Kidney (tissue), 14 donors: Measurements from ENCODE around the gene GFRAL. TPM values are rescaled to one million over a fixed set of nuclear protein-coding genes. Genes with fewer than 3 reads are reported as not detected.

Experiments used
- DNase-seq, 5 donors: peaks; one replicate each; pipeline ENCODE4 v3.0.0-alpha.2; 2013 to 2020
- FAIRE-seq: peaks from 2 replicates; lab custom pipeline; 2012; peaks lifted over from hg19 to GRCh38; lab: Jason Lieb, UNC
- H3K27ac ChIP-seq, 2 donors: one replicate each; pipeline ENCODE4 v1.7.0; 2013; ENCODE audit warnings: low read depth in 2 of 2, low read length in 2 of 2, inconsistent platforms in 1 of 2
- H3K27me3 ChIP-seq: one replicate; pipeline ENCODE4 v1.7.1; 2013; ENCODE audit warnings: low read length, inconsistent platforms; ENCODE audit not compliant: control insufficient read depth, insufficient read depth
- H3K36me3 ChIP-seq, 3 donors: one replicate each; pipeline versions ENCODE4 v1.7.0 to v1.7.1; 2013; ENCODE audit warnings: low read length in 3 of 3, control low read depth in 1 of 3, inconsistent platforms in 1 of 3; ENCODE audit not compliant: insufficient read depth in 3 of 3, control insufficient read depth in 2 of 3
- H3K4me1 ChIP-seq, 3 donors: one replicate each; pipeline versions ENCODE4 v1.7.0 to v1.7.1; 2013; ENCODE audit warnings: low read length in 3 of 3, inconsistent platforms in 1 of 3, low read depth in 1 of 3; ENCODE audit not compliant: control insufficient read depth in 2 of 3, insufficient read depth in 2 of 3
- H3K4me3 ChIP-seq, 3 donors: one replicate each; pipeline versions ENCODE4 v1.7.0 to v1.8.1; 2013; ENCODE audit warnings: low read length in 3 of 3, control low read depth in 1 of 3, inconsistent platforms in 1 of 3
- H3K9ac ChIP-seq, 3 donors: one replicate each; pipeline versions ENCODE4 v1.7.0 to v1.7.1; 2013; ENCODE audit warnings: low read length in 3 of 3, control low read depth in 1 of 3, inconsistent platforms in 1 of 3
- H3K9me3 ChIP-seq, 3 donors: one replicate each; pipeline versions ENCODE4 v1.7.0 to v1.7.1; 2013; ENCODE audit warnings: low read length in 3 of 3, control low read depth in 1 of 3, inconsistent platforms in 1 of 3; ENCODE audit not compliant: control insufficient read depth in 2 of 3, insufficient read depth in 1 of 3
- CTCF ChIP-seq: IDR thresholded peaks from 3 replicates; pipeline ENCODE4 v1.5.1; 2012; ENCODE audit warnings: mild to moderate bottlenecking, moderate library complexity, borderline replicate concordance; ENCODE audit not compliant: insufficient read depth; ENCODE audit errors: extremely low read depth
- intact Hi-C: fragments of 100-400 bp; cut with DNase I; formaldehyde crosslinking; loops from one replicate; pipeline ENCODE4 v1.11.1; 2022
- polyA plus RNA-seq: library from polyadenylated mRNA; stranded (reverse); fragments of 350-450 nt; fragmentation: Illumina TruSeq; extraction: RNeasy Lipid Tissue Mini Kit (QIAGEN cat#74804); gene quantifications from one replicate; pipeline ENCODE4 v1.2.3, GENCODE V29; 2014; ENCODE audit warnings: low read depth, low replicate concordance; ENCODE audit not compliant: insufficient read depth
- total RNA-seq: library from RNA; stranded (reverse); fragmentation: NEBNext Ultra II Directional; extraction: Animal tissue kit (Norgen Biotek cat#: 25700); gene quantifications from one replicate; pipeline ENCODE4 v1.2.1, GENCODE V29; 2021
- donor health status: control.
- donor health status: control.
- donor health status: control.
- donor health status: control.
- donor health status: control.
- donor health status: DM: yes; HTN: yes; CAD: no.
- donor health status: Normal renal cell carcinoma (clear cell type).

Gene GFRAL
- total and polyA plus RNA-seq, 2 donors from 2014 or later, result not detected

GRCh38 chr6:55299286-55299985 lies 27.8 kb upstream of the GFRAL start:
- FAIRE-seq (no peak), DNase-seq (no peak)
- no peak overlapping the region for H3K9ac ChIP-seq
- H3K4me1 ChIP-seq, result no peaks in the 10 kb centered on the region
- H3K36me3 ChIP-seq, result no peaks in the 10 kb centered on the region
- intact Hi-C loops, result no loop called here
- no peaks in the 10 kb centered on the region for H3K27me3 ChIP-seq
- TF ChIP-seq CTCF, result no peak
- no peak overlapping the region for H3K27ac ChIP-seq
- no peak overlapping the region for H3K4me3 ChIP-seq
- peaks cover 0 to 2% (median 0%) of the 10 kb centered on the region in 3 donors for H3K9me3 ChIP-seq

- TF ChIP-seq CTCF, result no peak
- H3K9me3 ChIP-seq, result no peaks in the 10 kb centered on the region
- no peaks in the 10 kb centered on the region for H3K36me3 ChIP-seq
- H3K27me3 ChIP-seq, result no peaks in the 10 kb centered on the region
- no peak overlapping the region for H3K4me3 ChIP-seq
- FAIRE-seq (no peak), DNase-seq (no peak)
- no peak overlapping the region for H3K9ac ChIP-seq
- no peak overlapping the region for H3K27ac ChIP-seq
- intact Hi-C loops, result no loop called here
- H3K4me1 ChIP-seq, result no peaks in the 10 kb centered on the region
Measured at GRCh38 chr6:55304747-55305146, 22.5 kb upstream of the GFRAL start.

- Histone ChIP-seq H3K27ac (no peak overlapping the region), H3K36me3 (no peaks in the 10 kb centered on the region), H3K9me3 (peaks cover 0 to 2% (median 0%) of the 10 kb centered on the region in 3 donors), H3K4me1 (no peaks in the 10 kb centered on the region), H3K4me3 (no peak overlapping the region), H3K27me3 (no peaks in the 10 kb centered on the region), H3K9ac (no peak overlapping the region)
- TF ChIP-seq CTCF, result no peak
- intact Hi-C loops, result no loop called here
- DNase-seq, result peak in 1 of 5 donors; percentile 7
- no peak for FAIRE-seq
Measured at GRCh38 chr6:55319961-55320695, 7.1 kb upstream of the GFRAL start.
